A673 (cell line): ENCODE results near the gene PPP1R18.

ENCODE experiments used
- EZH2 ChIP-seq: fragments of 200-600 bp; sonication (generic); IDR thresholded peaks from 2 replicates; pipeline ENCODE4 v1.6.1; 2017; ENCODE audit warnings: borderline replicate concordance, low read depth, mild to moderate bottlenecking, mixed read lengths, antibody characterized with exemption, low read length; ENCODE audit not compliant: poor library complexity, severe bottlenecking
- TF ChIP-seq, protein P1 (sequence below): fragments of 300-800, 200-600 bp; sonication (generic); conservative IDR thresholded peaks from 2 replicates; pipeline ENCODE4 v1.5.1; 2017; ENCODE audit warnings: low read depth, mild to moderate bottlenecking, antibody characterized with exemption, low read length, moderate library complexity, mixed read lengths

DNA sequence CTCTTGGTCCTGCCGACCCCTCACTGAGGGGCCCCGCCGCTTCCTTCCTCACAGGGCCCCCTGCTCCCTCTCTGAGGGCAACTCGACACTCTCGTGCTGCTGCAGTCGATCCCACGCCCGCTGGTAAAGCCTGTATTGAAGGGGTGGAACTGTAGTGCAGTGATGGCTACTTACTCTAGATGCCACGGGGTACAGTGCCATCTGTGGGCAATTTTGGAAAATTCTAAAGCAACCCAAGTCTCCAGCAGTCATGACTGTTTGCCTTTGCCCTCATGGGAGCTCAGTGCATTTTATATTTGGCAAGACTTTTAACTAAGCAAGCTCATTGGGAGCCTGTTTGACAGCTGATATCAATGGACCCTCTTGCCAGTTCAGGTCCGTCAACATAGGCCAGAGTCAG, 46.0 kb downstream of the PPP1R18 start:
- TF ChIP-seq, protein P1, sequence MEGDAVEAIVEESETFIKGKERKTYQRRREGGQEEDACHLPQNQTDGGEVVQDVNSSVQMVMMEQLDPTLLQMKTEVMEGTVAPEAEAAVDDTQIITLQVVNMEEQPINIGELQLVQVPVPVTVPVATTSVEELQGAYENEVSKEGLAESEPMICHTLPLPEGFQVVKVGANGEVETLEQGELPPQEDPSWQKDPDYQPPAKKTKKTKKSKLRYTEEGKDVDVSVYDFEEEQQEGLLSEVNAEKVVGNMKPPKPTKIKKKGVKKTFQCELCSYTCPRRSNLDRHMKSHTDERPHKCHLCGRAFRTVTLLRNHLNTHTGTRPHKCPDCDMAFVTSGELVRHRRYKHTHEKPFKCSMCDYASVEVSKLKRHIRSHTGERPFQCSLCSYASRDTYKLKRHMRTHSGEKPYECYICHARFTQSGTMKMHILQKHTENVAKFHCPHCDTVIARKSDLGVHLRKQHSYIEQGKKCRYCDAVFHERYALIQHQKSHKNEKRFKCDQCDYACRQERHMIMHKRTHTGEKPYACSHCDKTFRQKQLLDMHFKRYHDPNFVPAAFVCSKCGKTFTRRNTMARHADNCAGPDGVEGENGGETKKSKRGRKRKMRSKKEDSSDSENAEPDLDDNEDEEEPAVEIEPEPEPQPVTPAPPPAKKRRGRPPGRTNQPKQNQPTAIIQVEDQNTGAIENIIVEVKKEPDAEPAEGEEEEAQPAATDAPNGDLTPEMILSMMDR: no peak
- TF ChIP-seq EZH2: no peak
